Stimulated activated CD4-positive, alpha-beta T cell treated with anti-CD3 and anti-CD28 coated beads, TNF-alpha, amount 100 ng/mL, for 48 hours (primary cell): ENCODE data around the gene PTH2.
"Not testable (repeated sequence)": the region's sequence is repeated elsewhere in the genome, so short reads cannot be mapped to it uniquely, and the experiment has no call there.

ENCODE experiments used
- DNase-seq, 3 donors: peaks; one replicate each; pipeline ENCODE4 v3.0.0-alpha.2; 2020; ENCODE audit warnings: low read depth in 3 of 3

The PTH2 gene, protein sequence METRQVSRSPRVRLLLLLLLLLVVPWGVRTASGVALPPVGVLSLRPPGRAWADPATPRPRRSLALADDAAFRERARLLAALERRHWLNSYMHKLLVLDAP

DNA sequence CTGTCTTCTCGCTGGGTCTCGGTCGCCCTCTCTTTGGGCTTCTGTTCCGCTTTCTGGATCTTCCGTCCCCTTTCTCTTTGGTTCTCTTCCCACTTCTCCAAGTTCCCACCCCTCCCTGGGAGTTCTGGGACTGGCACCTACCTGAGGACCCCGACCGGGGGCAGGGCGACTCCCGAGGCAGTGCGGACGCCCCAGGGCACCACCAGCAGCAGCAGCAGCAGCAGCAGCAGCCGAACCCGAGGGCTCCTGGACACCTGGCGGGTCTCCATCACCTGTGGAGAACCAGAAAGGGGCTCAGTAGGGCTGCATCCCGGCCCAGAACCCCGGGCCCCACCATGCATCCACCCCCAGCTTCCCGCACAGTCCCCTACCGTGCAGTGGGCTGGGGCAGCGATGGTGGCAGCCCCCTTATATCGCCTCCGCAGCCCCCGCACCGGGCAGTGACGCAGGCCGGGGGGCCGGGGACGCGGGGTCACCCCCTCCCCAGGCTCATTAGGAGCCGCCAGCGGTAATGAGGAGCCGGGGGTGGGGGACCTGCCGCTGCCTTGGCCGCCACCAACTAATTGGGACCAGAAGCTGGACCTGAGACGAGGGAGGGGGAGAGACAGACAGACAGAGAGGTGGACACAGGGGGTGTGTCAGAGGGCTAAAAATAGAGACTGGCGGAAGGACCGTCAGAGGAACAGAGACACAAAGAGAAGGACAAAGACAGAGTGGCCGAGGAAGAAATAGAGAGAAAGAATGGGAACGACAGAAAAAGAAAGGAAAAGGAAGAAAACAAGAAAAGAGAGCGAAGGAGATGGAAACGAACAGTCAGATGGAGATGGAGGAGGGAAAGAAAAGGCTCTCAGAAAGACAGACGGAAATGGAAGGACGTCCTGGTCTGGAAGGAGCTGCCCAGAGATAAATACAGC, at the start of gene PTH2:
Gene PTH2, minus strand, starts transcription at position 371 of the 914 bp plus-strand sequence. Its CDS starts 102 bp downstream, at position 269.
- no peak for DNase-seq

DNA sequence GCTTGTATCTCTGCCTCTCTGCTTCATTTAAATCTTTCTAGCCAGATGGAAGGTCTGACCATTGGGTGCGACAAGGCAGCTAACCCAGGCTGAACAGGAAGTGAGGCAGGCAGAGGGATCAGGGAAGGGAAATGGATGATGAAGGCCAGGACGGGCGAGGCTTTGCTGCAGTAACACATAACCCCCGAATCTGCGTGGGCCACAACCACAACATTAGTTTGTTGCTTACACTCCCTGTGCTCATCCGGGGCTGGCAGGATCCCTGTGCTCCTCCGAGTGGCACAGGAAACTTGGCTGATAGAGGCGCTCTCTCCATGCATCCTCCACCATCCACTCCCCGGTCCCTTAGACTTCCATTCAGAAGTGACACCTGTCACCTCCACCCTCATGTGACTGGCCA, 49.7 kb upstream of the PTH2 start:
- no peak for DNase-seq

DNA sequence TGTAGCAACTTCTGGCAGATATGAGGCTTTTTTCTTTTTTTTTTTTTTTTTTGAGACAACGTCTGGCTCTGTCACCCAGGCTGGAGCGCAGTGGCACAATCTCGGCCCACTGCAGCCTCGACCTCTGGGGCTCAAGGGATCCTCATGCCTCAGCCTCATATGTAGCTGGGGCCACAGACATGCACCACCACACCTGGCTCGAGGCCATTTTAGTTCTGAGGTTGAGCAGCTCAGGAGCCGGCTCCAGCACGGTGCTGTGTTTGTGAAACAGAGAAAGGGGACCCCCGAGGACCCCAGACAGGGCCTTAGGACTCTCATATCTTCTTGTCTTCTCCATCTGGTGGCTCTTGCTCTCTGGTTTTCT, 47.4 kb upstream of the PTH2 start:
- no peak for DNase-seq

DNA sequence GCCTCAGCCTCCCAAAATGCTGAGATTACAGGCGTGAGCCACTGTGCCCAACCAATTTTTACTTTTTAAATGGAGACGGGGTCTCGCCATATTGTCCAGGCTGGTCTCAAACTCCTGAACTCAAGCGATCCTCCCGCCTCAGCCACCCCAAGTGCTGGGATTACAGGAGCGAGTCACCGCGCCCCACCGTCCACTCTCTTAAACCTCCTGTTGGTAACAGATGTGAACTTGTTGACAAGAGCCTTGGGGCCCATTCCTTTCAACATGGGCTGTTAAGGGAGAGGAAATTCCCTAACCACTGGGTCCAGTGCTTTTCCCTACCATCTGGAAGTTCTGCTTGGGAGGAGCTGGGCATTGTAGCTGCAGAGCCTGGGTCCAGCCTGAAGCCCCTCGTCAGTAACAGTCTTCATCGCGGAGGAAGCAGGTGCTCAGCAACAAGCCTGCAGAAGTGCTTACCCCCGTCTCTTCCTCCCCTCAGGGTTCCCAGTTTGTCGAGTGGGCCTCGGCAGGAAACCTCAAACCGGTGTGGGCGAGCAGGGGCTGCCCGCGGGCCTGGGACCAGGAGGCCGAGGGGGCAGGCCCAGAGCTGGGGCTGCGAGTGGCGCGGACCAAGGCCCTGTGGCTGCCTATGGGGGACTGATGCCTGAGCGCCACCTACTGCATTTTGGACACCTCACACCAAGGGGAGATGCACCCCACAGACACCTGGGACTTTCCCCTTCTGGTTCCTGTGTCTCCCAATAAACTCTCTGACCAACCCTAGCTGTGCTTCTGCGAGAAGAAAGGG, 46.8 kb upstream of the PTH2 start:
- peak in 1 of 3 donors; percentile 65 for DNase-seq

DNA sequence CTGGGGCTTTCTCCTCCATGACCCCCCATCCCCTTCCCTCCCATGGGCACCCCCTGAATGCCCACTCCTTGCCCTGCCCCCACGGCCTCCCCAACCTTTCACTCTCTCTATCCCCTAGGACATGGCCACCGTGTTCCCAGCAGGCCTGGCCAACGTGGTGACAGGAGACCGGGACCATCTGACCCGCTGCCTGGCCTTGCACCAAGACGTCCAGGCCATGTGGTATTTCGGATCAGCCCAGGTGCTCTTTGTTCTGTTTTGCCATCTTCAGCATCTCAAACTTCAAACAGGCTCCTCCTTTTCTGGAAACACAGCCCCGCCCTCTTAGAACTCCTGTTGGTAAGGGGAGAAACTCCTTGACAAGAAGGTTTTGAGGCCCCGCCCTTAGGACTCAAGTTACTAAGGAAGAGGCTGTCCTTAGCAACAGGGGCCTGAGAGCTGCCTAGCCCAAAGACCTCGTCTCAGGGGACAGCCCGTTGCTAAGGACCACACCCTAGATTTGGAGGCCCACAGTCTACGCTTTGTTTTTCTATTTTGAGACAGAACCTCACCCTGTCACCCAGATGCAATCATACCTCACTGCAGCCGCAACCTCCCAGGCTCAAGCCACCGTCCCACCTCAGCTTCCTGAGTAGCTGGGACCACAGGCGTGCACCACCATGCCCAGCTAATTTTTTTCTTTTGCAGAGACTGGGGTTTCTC, 45.7 kb upstream of the PTH2 start:
- DNase-seq, result peak; percentile 61 to 70 (median 65)

DNA sequence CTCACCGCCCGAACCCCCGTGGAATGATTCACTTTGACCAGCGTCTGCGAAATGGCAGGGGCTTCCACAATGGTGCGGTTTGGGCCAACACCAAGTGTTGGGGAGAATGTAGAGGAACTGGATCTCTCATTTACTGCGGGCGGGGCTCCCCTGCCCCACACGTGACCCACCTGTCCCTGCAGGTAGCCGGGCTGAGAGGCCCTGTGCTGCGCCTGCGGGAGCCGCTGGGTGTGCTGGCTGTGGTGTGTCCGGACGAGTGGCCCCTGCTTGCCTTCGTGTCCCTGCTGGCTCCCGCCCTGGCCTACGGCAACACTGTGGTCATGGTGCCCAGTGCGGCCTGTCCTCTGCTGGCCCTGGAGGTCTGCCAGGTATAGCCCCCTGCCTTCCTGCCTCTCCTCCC, 45.0 kb upstream of the PTH2 start:
- no peak for DNase-seq

DNA sequence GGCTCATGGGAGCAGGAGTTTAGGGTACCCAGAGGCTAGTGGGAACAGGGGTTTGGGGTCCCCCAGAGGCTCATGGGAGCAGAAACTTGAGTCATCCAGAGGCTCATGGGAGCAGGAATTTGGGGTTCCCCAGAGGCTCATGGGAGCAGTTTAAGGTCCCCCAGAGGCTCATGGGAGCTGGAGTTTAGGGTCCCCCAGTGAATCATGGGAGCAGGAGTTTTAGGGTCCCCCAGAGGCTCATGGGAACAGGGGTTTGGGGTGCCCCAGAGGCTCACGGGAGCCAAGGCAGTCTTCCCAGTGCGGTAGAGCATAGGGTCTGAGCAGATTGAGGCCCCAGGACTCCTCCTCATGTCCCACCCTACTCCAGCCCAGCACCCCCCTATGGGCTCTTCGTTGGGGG, 42.1 kb upstream of the PTH2 start:
- DNase-seq, result no peak

DNA sequence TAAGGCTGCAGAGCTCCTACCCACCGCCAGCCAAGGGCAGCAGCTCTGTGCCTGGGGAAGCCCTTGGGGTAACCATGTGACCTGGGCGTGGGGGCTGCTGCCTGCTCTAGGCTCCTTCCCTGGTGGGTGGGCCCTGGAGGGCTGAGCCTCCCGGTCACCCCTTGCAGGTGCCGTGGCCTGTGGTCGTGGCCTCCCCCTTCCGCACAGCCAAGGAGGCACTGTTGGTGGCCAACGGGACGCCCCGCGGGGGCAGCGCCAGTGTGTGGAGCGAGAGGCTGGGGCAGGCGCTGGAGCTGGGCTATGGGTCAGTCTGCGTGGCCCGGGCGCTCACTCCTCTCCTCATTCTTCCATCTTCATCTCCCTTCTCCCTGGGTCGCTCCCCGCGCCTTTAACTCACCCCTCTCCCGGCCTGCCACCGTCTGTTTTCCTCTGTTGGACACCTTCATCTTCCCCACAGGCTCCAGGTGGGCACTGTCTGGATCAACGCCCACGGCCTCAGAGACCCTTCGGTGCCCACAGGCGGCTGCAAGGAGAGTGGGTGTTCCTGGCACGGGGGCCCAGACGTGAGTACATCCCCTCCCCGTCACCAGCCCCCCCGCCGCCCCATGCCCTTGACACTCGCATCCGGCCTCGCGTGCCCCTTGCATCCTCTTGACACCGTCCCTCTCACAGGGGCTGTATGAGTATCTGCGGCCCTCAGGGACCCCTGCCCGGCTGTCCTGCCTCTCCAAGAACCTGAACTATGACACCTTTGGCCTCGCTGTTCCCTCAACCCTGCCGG, 40.9 kb upstream of the PTH2 start:
- no peak for DNase-seq

DNA sequence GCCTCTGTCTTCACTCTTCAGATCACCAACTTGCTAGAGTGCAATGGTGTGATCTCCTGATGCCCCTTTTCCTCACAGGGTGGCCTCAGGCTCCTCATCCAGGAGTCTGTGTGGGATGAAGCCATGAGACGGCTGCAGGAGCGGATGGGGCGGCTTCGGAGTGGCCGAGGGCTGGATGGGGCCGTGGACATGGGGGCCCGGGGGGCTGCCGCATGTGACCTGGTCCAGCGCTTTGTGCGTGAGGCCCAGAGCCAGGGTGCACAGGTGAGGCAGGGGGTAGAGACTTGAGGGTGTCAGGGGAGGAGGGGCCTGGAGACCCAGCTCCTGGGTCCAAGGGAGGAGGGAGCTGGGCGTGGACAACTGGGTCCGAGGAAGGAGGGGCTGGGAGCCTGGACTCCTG, 39.3 kb upstream of the PTH2 start:
- no peak for DNase-seq

DNA sequence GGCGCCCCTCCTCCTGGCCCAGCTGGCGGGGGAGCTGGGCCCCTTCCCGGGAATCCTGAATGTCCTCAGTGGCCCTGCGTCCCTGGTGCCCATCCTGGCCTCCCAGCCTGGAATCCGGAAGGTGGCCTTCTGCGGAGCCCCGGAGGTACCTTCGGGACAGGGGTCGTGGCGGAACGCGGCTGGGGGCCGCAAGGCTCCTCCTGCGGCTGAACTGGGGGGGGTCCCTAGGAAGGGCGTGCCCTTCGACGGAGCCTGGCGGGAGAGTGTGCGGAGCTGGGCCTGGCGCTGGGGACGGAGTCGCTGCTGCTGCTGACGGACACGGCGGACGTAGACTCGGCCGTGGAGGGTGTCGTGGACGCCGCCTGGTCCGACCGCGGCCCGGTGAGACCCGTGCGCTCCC, 38.4 kb upstream of the PTH2 start:
- DNase-seq, result no peak

DNA sequence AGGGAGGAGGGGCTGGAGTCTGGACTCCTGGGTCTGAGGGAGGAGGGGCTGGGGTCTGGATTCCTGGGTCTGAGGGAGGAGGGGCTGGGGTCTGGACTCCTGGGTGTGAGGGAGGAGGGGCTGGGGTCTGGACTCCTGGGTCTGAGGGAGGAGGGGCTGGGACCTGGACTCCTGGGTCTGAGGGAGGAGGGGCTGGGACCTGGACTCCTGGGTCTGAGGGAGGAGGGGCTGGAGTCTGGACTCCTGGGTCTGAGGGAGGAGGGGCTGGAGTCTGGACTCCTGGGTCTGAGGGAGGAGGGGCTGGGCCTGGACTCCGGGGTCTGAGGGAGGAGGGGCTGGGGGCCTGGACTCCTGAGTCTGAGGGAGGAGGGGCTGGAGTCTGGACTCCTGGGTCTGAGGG, 37.9 kb upstream of the PTH2 start:
- not testable (repeated sequence) for DNase-seq

DNA sequence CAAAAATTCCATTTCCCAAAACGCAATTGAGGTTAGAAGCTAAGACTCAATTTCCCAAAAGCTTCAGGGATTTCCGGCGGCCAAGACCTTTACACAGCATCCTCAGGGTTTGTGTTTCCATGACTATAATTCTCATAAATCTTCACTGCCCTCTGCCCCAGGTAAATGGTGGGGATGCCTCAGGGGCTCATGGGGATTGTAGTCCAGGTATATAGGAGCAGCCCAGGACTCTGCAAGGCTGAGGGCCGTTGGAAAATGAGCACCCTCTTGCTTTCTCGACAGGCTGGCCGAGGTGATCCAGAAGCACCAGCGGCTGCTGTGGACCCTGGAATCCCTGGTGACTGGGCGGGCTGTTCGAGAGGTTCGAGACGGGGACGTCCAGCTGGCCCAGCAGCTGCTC, 36.1 kb upstream of the PTH2 start:
- DNase-seq, result no peak

DNA sequence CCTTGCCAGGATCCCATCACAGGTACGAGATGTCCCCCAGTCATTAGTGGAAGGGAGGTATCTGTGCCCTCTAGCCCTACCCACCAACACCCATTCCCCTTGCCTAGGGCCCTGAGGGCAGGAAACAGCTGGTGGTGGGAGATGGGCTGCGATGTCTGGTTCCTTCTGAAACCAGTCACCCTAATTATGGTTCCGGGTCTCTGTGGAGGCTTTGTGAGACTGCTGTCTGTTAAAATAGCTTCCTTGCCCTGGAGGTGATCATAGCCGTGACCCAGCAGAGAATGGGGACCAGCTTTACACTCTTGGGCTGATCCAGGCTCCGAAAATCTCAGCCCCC, 35.3 kb upstream of the PTH2 start:
- DNase-seq, result no peak

DNA sequence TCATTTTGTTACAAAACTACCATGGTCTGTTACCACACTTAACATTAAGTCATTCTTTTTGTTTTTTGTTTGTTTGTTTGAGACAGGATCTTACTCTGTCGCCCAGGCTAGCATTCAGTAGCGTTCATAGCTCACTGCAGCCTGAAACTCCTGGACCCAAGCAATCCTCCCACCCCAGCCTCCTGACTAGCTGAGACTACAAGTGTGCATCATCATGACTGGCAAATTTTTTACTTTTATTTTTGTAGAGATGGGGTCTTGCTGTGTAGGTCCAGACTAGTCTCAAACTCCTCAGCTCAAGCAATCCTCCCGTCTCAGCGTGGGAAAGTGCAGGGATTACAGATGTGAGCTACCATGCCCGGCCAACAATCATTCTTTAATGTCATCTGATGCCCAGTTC, 33.1 kb upstream of the PTH2 start:
- DNase-seq, result no peak

DNA sequence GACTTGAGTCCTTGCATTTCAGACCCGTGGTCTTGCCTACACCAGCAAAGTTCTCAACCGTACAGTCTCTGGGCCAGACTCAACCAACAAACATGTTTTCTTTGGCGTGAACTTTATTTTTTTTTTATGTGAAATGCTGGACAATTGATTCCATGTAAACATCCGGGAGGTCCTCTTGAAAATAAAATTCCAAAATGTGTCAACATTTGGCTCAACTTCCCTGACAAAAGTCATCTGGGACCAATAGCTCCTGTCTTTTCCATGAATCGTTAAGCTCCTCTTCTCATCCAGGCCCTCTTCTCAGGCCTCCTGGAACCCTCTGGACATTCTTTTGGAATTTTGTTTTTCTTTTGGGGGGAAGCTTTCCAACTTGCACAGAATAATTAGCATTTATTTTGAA, 32.5 kb upstream of the PTH2 start:
- no peak for DNase-seq

DNA sequence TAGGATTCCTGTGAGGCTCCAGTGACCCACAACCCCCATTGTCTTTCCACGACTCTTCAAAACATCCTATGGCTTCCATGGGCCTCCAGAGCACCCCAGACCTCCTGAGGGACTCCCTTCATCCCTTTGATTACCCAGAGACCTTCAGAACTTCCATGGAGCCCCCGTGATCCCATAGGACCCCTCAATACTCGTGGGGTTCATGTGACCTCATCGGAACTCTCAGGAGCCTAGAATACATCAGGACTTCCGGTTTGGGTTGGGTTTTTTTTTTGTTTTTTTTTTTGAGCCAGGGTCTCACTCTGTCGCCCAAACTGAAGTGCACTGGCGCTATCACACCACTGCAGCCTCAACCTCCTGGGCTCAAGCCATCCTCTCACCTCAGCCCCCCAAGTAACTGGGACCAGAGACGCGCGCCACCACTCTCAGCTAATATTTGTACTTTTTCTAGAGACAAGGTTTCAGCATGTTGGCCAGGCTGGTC, 30.6 kb upstream of the PTH2 start:
- DNase-seq, result no peak

DNA sequence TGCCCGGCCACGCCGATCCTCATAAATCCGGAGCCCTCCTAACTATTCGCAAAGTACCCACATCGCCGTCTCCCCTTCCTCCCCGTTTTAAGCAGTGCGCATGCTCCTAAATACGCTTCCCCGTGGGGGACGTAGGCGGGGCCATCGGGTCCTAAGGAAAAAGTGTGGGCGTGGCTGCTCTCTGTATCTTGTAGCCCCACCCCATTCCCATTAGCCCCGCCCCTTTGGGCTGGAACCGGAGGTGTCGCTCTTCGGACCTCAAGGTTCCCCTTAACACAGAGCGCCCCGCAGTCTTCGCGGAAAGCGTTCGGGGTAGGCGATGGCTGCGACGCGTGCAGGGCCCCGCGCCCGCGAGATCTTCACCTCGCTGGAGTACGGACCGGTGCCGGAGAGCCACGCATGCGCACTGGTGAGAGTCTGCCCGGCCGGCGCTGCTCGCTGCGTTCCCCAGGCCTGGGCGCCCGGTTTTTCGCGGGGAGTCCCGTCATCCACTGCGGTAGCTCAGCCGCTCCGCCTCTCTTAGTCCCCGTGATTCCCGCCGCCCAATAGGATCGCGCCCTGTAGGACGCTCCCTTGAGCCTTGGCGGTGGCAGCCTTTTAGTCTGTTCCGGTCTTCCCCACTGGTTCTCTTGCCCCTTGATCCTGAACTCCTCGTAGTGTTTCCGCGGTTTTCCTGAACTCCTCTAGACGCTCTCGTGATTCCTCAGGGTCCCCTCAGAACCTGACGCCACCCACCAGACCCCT, 29.9 kb upstream of the PTH2 start, which contains the start of gene ALDH16A1:
Gene ALDH16A1, plus strand, starts transcription at position 213 of the 744 bp plus-strand sequence. Its CDS starts 107 bp downstream, at position 320.
- DNase-seq, result peak; percentile 96 to 98 (median 98)

DNA sequence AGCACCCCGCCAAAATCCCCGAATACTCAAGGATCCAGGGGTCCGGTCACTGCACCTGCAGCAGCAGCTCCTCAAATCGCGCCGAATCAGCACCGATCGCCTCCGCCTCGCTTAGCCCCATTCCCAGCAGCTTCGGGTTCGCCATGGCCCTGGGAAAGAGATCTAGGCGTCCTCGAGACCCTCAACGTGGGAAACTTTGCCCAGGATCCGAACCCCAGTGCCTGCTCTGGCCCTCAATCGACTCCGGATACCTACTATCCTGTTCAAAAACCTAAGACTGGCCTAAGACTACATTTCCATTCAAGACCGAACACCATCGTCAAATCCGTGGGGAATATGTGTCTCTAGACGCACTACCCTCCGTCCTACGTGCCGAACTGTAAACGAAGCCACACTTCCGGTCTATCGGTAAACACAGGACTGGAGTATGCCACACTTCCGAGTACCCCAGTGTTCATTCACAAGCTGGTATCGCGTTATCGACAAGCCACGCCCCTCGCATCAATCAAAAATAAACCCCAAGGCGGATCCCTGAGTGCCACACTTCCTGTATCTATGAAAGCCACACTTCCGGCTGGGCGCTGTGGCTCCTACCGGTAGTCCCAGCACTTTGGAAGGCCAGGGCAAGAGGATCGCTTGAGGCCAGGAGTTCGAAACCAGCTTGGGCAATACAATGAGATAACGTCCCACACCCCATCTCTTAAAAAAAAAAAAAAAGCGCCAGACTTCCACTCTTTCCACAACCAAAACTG, 28.4 kb upstream of the PTH2 start, which contains the start of gene PIH1D1:
Gene PIH1D1, minus strand, starts transcription at position 385 of the 752 bp plus-strand sequence. Its CDS starts 240 bp downstream, at position 145.
- DNase-seq, result peak; percentile 91 to 94 (median 94)

DNA sequence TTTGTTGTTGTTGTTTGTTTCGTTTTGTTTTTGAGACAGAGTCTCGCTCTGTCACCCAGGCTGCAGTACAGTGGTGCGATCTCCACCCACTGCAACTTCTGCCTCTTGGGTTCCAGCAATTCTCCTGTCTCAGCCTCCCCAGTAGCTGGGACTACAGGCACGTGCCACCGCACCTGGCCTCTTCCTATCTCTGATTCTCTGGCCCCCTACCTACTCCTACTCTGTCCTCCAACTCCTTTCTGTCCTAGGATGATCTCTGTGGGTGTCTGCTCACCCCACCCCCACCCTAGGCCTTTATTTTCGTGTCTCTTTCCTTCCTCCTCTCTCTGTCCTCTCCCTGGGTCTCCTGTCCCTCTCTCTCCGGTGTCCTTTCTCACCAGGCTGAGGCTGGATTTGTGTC, 27.2 kb upstream of the PTH2 start:
- DNase-seq, result no peak

DNA sequence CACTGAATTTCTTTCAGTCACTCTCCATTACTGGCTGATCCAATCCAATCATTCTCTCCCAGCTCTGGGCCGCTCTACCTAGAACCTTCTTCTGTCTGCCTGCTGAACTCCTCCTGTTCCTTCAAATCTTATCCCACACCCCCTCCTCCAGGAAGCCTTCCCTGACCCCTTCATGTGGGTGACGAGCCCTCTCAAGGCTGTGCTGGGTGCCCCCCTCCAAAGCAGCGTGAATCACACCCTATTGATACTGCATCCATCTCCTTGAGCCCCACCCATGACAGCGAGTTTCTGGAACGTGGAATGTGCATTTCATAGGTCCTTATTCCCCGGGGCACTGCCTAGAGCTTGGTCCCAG, 25.2 kb upstream of the PTH2 start:
- DNase-seq, result no peak
